HG03060 (cell line): ENCODE data around the gene ACTN1.

Experiments used
- ATAC-seq: cut with Tn5 transposase; IDR thresholded peaks from one replicate; pipeline ENCODE4 v1.9.1; 2021; ENCODE audit warnings: low read depth, moderate number of reproducible peaks; ENCODE audit not compliant: unreplicated experiment

Gene ACTN1

GRCh38 chr14:68952531-68953195, 26.4 kb downstream of the ACTN1 start:
- ATAC-seq: no peak

GRCh38 chr14:68951800-68952530, 27.1 kb downstream of the ACTN1 start:
- ATAC-seq: no peak

- no peak for ATAC-seq
These were observed 27.9 kb downstream of the ACTN1 start for GRCh38 chr14:68951035-68951797.

GRCh38 chr14:68950111-68950510, 29.0 kb downstream of the ACTN1 start:
- ATAC-seq: no peak

- ATAC-seq: no peak
These were observed 29.5 kb downstream of the ACTN1 start for GRCh38 chr14:68949601-68949965.

GRCh38 chr14:68948686-68949600, 30.2 kb downstream of the ACTN1 start:
- ATAC-seq: no peak

GRCh38 chr14:68947802-68948201, 31.3 kb downstream of the ACTN1 start:
- no peak for ATAC-seq

- ATAC-seq: no peak
These were observed 32.6 kb downstream of the ACTN1 start for GRCh38 chr14:68946489-68946822.

- ATAC-seq: no peak
These were observed 33.3 kb downstream of the ACTN1 start for GRCh38 chr14:68945585-68946488.

GRCh38 chr14:68945190-68945584, 33.9 kb downstream of the ACTN1 start:
- no peak for ATAC-seq

- no peak for ATAC-seq
These were observed 34.9 kb downstream of the ACTN1 start for GRCh38 chr14:68944162-68944561.

GRCh38 chr14:68943107-68943506, 36.0 kb downstream of the ACTN1 start:
- ATAC-seq: no peak

- ATAC-seq: no peak
These were observed 36.6 kb downstream of the ACTN1 start for GRCh38 chr14:68942296-68943035.

GRCh38 chr14:68941820-68942219, 37.3 kb downstream of the ACTN1 start:
- no peak for ATAC-seq

- ATAC-seq: no peak
These were observed 38.4 kb downstream of the ACTN1 start for GRCh38 chr14:68940614-68941185.

- ATAC-seq: no peak
These were observed 39.0 kb downstream of the ACTN1 start for GRCh38 chr14:68939893-68940613.

- no peak for ATAC-seq
These were observed 39.8 kb downstream of the ACTN1 start for GRCh38 chr14:68939181-68939892.
